Inflammatory macrophage (primary cell): ENCODE results near the gene PLCB1.

Experiments
- DNase-seq, 2 donors: peaks; one replicate each; pipeline ENCODE4 v3.0.0-alpha.2; 2020 to 2022

PLCB1 gene

GRCh38 chr20:8304124-8304816 is 172.2 kb downstream of the PLCB1 start:
- no peak for DNase-seq

- DNase-seq: peak; percentile 60 to 62
Observed at GRCh38 chr20:8305449-8305978, 173.4 kb downstream of the PLCB1 start.

- DNase-seq: no peak
Observed at GRCh38 chr20:8306937-8307336, 174.9 kb downstream of the PLCB1 start.

- no peak for DNase-seq
Observed at GRCh38 chr20:8309634-8310033, 177.6 kb downstream of the PLCB1 start.

- no peak for DNase-seq
Observed at GRCh38 chr20:8310618-8311017, 178.6 kb downstream of the PLCB1 start.

- no peak for DNase-seq
Observed at GRCh38 chr20:8313073-8313472, 181.0 kb downstream of the PLCB1 start.

- no peak for DNase-seq
Observed at GRCh38 chr20:8315639-8316573, 183.8 kb downstream of the PLCB1 start.

- no peak for DNase-seq
Observed at GRCh38 chr20:8317448-8317847, 185.4 kb downstream of the PLCB1 start.

- peak; percentile 22 to 75 for DNase-seq
Observed at GRCh38 chr20:8318965-8319625, 187.0 kb downstream of the PLCB1 start.

GRCh38 chr20:8320306-8320705 is 188.2 kb downstream of the PLCB1 start:
- DNase-seq: peak; percentile 9 to 75

- DNase-seq: peak; percentile 18 to 51
Observed at GRCh38 chr20:8321001-8321400, 188.9 kb downstream of the PLCB1 start.

GRCh38 chr20:8322662-8323217 is 190.7 kb downstream of the PLCB1 start:
- peak; percentile 9 to 14 for DNase-seq

- DNase-seq: no peak
Observed at GRCh38 chr20:8326191-8326590, 194.1 kb downstream of the PLCB1 start.

GRCh38 chr20:8326899-8327298 is 194.8 kb downstream of the PLCB1 start:
- no peak for DNase-seq

GRCh38 chr20:8328189-8328588 is 196.1 kb downstream of the PLCB1 start:
- no peak for DNase-seq

GRCh38 chr20:8330319-8330784 is 198.3 kb downstream of the PLCB1 start:
- DNase-seq: peak; percentile 74 to 76

GRCh38 chr20:8330785-8331695 is 199.0 kb downstream of the PLCB1 start:
- DNase-seq: peak; percentile 2 to 10

- DNase-seq: peak; percentile 53 to 68
Observed at GRCh38 chr20:8331740-8332412, 199.8 kb downstream of the PLCB1 start.

GRCh38 chr20:8334641-8335040 is 202.6 kb downstream of the PLCB1 start:
- no peak for DNase-seq

- DNase-seq: no peak
Observed at GRCh38 chr20:8335059-8335458, 203.0 kb downstream of the PLCB1 start.
